Central memory CD4-positive, alpha-beta T cell (primary cell): ENCODE measurements around the gene SLC15A1.
"Not testable (repeated sequence)": the region's sequence is repeated elsewhere in the genome, so short reads cannot be mapped to it uniquely, and the experiment has no call there.

ENCODE experiments used
- DNase-seq: peaks from one replicate; pipeline ENCODE4 v3.0.0; 2022

Gene SLC15A1

GRCh38 chr13:98781045-98781444 is 28.6 kb upstream of the SLC15A1 start:
- DNase-seq: no peak

- no peak for DNase-seq
Observed at GRCh38 chr13:98780451-98780850, 28.0 kb upstream of the SLC15A1 start.

GRCh38 chr13:98779695-98780094 is 27.2 kb upstream of the SLC15A1 start:
- DNase-seq: no peak

- DNase-seq: no peak
Observed at GRCh38 chr13:98778749-98779148, 26.3 kb upstream of the SLC15A1 start.

- no peak for DNase-seq
Observed at GRCh38 chr13:98776644-98777043, 24.2 kb upstream of the SLC15A1 start.

GRCh38 chr13:98775844-98776598 is 23.5 kb upstream of the SLC15A1 start:
- DNase-seq: no peak

GRCh38 chr13:98775386-98775785 is 22.9 kb upstream of the SLC15A1 start:
- no peak for DNase-seq

- DNase-seq: no peak
Observed at GRCh38 chr13:98774776-98775175, 22.3 kb upstream of the SLC15A1 start.

GRCh38 chr13:98773921-98774320 is 21.4 kb upstream of the SLC15A1 start:
- DNase-seq: no peak

- no peak for DNase-seq
Observed at GRCh38 chr13:98772794-98773452, 20.5 kb upstream of the SLC15A1 start.

- DNase-seq: no peak
Observed at GRCh38 chr13:98771838-98772611, 19.6 kb upstream of the SLC15A1 start.

GRCh38 chr13:98769736-98770135 is 17.3 kb upstream of the SLC15A1 start:
- DNase-seq: no peak

- DNase-seq: no peak
Observed at GRCh38 chr13:98768522-98768921, 16.1 kb upstream of the SLC15A1 start.

- no peak for DNase-seq
Observed at GRCh38 chr13:98766697-98767096, 14.2 kb upstream of the SLC15A1 start.

- no peak for DNase-seq
Observed at GRCh38 chr13:98765996-98766519, 13.6 kb upstream of the SLC15A1 start.

- DNase-seq: no peak
Observed at GRCh38 chr13:98761986-98762616, 9.6 kb upstream of the SLC15A1 start.

GRCh38 chr13:98761126-98761985 is 8.9 kb upstream of the SLC15A1 start:
- DNase-seq: no peak

GRCh38 chr13:98755729-98756128 is 3.3 kb upstream of the SLC15A1 start:
- DNase-seq: no peak

GRCh38 chr13:98755116-98755515 is 2.6 kb upstream of the SLC15A1 start:
- DNase-seq: no peak

GRCh38 chr13:98754468-98754867 is 2.0 kb upstream of the SLC15A1 start:
- not testable (repeated sequence) for DNase-seq

GRCh38 chr13:98751861-98752466 is 508 bp downstream of the SLC15A1 start:
- no peak for DNase-seq
